Measurements from ENCODE around the gene GAPVD1.
"Not testable (repeated sequence)": the region's sequence is repeated elsewhere in the genome, so short reads cannot be mapped to it uniquely, and the experiment has no call there.

GAPVD1 gene

GRCh38 chr9:125246261-125246667 lies 15.4 kb upstream of the GAPVD1 start:
- no peak for DNase-seq (ENCODE audit: low read depth in 2 of 2)

- DNase-seq (ENCODE audit: low read depth in 2 of 2) = no peak
Measured at GRCh38 chr9:125254231-125254630, 7.4 kb upstream of the GAPVD1 start.

GRCh38 chr9:125255781-125256391 lies 5.7 kb upstream of the GAPVD1 start:
- DNase-seq (ENCODE audit: low read depth in 2 of 2) = no peak

GRCh38 chr9:125258160-125258785 lies 3.4 kb upstream of the GAPVD1 start:
- no peak for DNase-seq (ENCODE audit: low read depth in 2 of 2)

GRCh38 chr9:125258832-125259534 lies 2.6 kb upstream of the GAPVD1 start:
- DNase-seq (ENCODE audit: low read depth in 2 of 2) = no peak

- no peak for DNase-seq (ENCODE audit: low read depth in 2 of 2)
Measured at GRCh38 chr9:125260561-125260960, 1.1 kb upstream of the GAPVD1 start.

GRCh38 chr9:125262294-125262991 lies 817 bp downstream of the GAPVD1 start:
- DNase-seq (ENCODE audit: low read depth in 2 of 2) = no peak

GRCh38 chr9:125264068-125264467 lies 2.4 kb downstream of the GAPVD1 start:
- DNase-seq (ENCODE audit: low read depth in 2 of 2) = not testable (repeated sequence)

- no peak for DNase-seq (ENCODE audit: low read depth in 2 of 2)
Measured at GRCh38 chr9:125268394-125269013, 6.9 kb downstream of the GAPVD1 start.

GRCh38 chr9:125269014-125269397 lies 7.4 kb downstream of the GAPVD1 start:
- no peak for DNase-seq (ENCODE audit: low read depth in 2 of 2)

GRCh38 chr9:125271081-125271480 lies 9.5 kb downstream of the GAPVD1 start:
- no peak for DNase-seq (ENCODE audit: low read depth in 2 of 2)

GRCh38 chr9:125272697-125273096 lies 11.1 kb downstream of the GAPVD1 start:
- no peak for DNase-seq (ENCODE audit: low read depth in 2 of 2)

- no peak for DNase-seq (ENCODE audit: low read depth in 2 of 2)
Measured at GRCh38 chr9:125276771-125277170, 15.1 kb downstream of the GAPVD1 start.

- DNase-seq (ENCODE audit: low read depth in 2 of 2) = no peak
Measured at GRCh38 chr9:125277411-125277810, 15.8 kb downstream of the GAPVD1 start.

GRCh38 chr9:125280945-125281344 lies 19.3 kb downstream of the GAPVD1 start:
- no peak for DNase-seq (ENCODE audit: low read depth in 2 of 2)

- DNase-seq (ENCODE audit: low read depth in 2 of 2) = no peak
Measured at GRCh38 chr9:125284855-125285254, 23.2 kb downstream of the GAPVD1 start.

GRCh38 chr9:125286935-125287433 lies 25.4 kb downstream of the GAPVD1 start:
- DNase-seq (ENCODE audit: low read depth in 2 of 2) = not testable (repeated sequence)

GRCh38 chr9:125293134-125293533 lies 31.5 kb downstream of the GAPVD1 start:
- DNase-seq (ENCODE audit: low read depth in 2 of 2) = no peak

- no peak for DNase-seq (ENCODE audit: low read depth in 2 of 2)
Measured at GRCh38 chr9:125295657-125296056, 34.0 kb downstream of the GAPVD1 start.

GRCh38 chr9:125296843-125297372 lies 35.3 kb downstream of the GAPVD1 start:
- no peak for DNase-seq (ENCODE audit: low read depth in 2 of 2)

GRCh38 chr9:125297917-125298316 lies 36.3 kb downstream of the GAPVD1 start:
- no peak for DNase-seq (ENCODE audit: low read depth in 2 of 2)

- no peak for DNase-seq (ENCODE audit: low read depth in 2 of 2)
Measured at GRCh38 chr9:125302241-125302640, 40.6 kb downstream of the GAPVD1 start.
